Measurements from ENCODE around the gene MYPN. TPM values are rescaled to one million over a fixed set of nuclear protein-coding genes. Genes with fewer than 3 reads are reported as not detected.

MYPN gene
- total RNA-seq: under 0.01 TPM in 1 of 2 replicates, not detected in the other

GRCh38 chr10:68109331-68109730 is at the start of gene MYPN:
Gene MYPN (plus strand): TSS chr10:68109488. CDS start chr10:68121439, 11,951 bp downstream.

GRCh38 chr10:68074775-68075549 is 34.3 kb upstream of the MYPN start, which contains the start of gene HERC4:
Gene HERC4 (minus strand): TSS chr10:68075283. CDS start chr10:68073108, 2,175 bp downstream.

GRCh38 chr10:68231817-68232251 is 122.5 kb downstream of the MYPN start, which contains the start of gene ATOH7:
Gene ATOH7 (minus strand): TSS chr10:68232113. CDS start chr10:68231677, 436 bp downstream.

Other genes with a start within 250 kb of the MYPN start
- gene SIRT1, start 224.8 kb upstream of the MYPN start, total RNA-seq: 8.2 and 10.7 TPM in 2 replicates
- gene HERC4, start 34.2 kb upstream of the MYPN start, total RNA-seq: 35.6 and 40.5 TPM in 2 replicates
- not detected in 2 replicates for gene ATOH7, start 122.6 kb downstream of the MYPN start, total RNA-seq
- 14.7 and 18.3 TPM in 2 replicates for gene HNRNPH3, start 222.6 kb downstream of the MYPN start, total RNA-seq
- gene PBLD, start 223.4 kb downstream of the MYPN start, total RNA-seq: 1.1 and 2.4 TPM in 2 replicates

Measured in tracheal epithelial cell (primary cell).